GF-D8 (cell line): Measurements from ENCODE around the gene NADK2.
"Not testable (repeated sequence)": the region's sequence is repeated elsewhere in the genome, so short reads cannot be mapped to it uniquely, and the experiment has no call there.

Source experiments
- DNase-seq: peaks from one replicate; lab custom pipeline; 2025; lab: John Stamatoyannopoulos, UW

NADK2 gene

GRCh38 chr5:36206913-36207312 is 34.8 kb downstream of the NADK2 start:
- no peak for DNase-seq

GRCh38 chr5:36205329-36205728 is 36.4 kb downstream of the NADK2 start:
- DNase-seq = no peak

- DNase-seq = no peak
Measured at GRCh38 chr5:36202521-36202961, 39.2 kb downstream of the NADK2 start.

GRCh38 chr5:36200513-36200912 is 41.2 kb downstream of the NADK2 start:
- no peak for DNase-seq

GRCh38 chr5:36199620-36200019 is 42.1 kb downstream of the NADK2 start:
- DNase-seq = no peak

GRCh38 chr5:36198783-36199182 is 42.9 kb downstream of the NADK2 start:
- DNase-seq = not testable (repeated sequence)

GRCh38 chr5:36198281-36198680 is 43.4 kb downstream of the NADK2 start:
- DNase-seq = no peak

- no peak for DNase-seq
Measured at GRCh38 chr5:36193746-36194145, 48.0 kb downstream of the NADK2 start.

- DNase-seq = not testable (repeated sequence)
Measured at GRCh38 chr5:36184408-36184807, 57.3 kb downstream of the NADK2 start.

- DNase-seq = no peak
Measured at GRCh38 chr5:36181774-36182173, 60.0 kb downstream of the NADK2 start.

- no peak for DNase-seq
Measured at GRCh38 chr5:36180556-36181350, 61.0 kb downstream of the NADK2 start.

GRCh38 chr5:36179950-36180349 is 61.8 kb downstream of the NADK2 start:
- no peak for DNase-seq

GRCh38 chr5:36178524-36178890 is 63.2 kb downstream of the NADK2 start:
- DNase-seq = no peak

GRCh38 chr5:36177715-36178523 is 63.8 kb downstream of the NADK2 start:
- DNase-seq = no peak

GRCh38 chr5:36177154-36177553 is 64.6 kb downstream of the NADK2 start:
- DNase-seq = no peak

- no peak for DNase-seq
Measured at GRCh38 chr5:36175043-36175442, 66.7 kb downstream of the NADK2 start.

- no peak for DNase-seq
Measured at GRCh38 chr5:36174119-36174518, 67.6 kb downstream of the NADK2 start.

- no peak for DNase-seq
Measured at GRCh38 chr5:36173426-36173825, 68.3 kb downstream of the NADK2 start.

- no peak for DNase-seq
Measured at GRCh38 chr5:36172599-36172998, 69.1 kb downstream of the NADK2 start.

- DNase-seq = no peak
Measured at GRCh38 chr5:36170832-36171424, 70.8 kb downstream of the NADK2 start.

- no peak for DNase-seq
Measured at GRCh38 chr5:36168737-36169136, 73.0 kb downstream of the NADK2 start.

- no peak for DNase-seq
Measured at GRCh38 chr5:36164461-36164860, 77.3 kb downstream of the NADK2 start.
